NCI-H226 (cell line): ENCODE measurements around the gene MFSD12.
A peak's percentile ranks its signal among the peaks of the same experiment; 100 is the strongest.
"Not testable (repeated sequence)": the region's sequence is repeated elsewhere in the genome, so short reads cannot be mapped to it uniquely, and the experiment has no call there.

ENCODE experiments used
- DNase-seq: peaks from one replicate; pipeline ENCODE4 v3.0.0-alpha.2; 2015

The MFSD12 gene

GRCh38 chr19:3584036-3584802, 26.8 kb upstream of the MFSD12 start:
- not testable (repeated sequence) for DNase-seq

GRCh38 chr19:3581792-3582191, 24.4 kb upstream of the MFSD12 start:
- DNase-seq: not testable (repeated sequence)

GRCh38 chr19:3580156-3580934, 23.0 kb upstream of the MFSD12 start:
- peak; percentile 27 for DNase-seq

DNA sequence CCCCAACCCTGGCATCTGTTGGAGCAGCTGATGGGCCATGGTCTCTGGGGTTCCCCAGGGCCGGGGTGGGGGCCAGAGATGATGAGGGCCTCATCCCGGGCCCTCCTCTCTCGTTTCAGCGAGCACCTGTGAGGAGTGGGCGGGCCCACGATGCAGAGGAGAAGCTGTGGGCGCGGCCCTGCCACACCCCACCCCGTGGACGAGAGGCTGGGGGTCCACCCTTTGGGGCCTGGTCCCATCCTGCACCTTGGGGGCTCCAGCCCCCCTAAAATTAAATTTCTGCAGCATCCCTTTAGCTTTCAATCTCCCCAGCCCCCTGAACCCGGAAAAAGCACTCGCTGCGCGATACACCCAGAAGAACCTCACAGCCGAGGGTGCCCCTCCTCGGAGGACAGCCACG, 21.0 kb upstream of the MFSD12 start:
- no peak for DNase-seq

DNA sequence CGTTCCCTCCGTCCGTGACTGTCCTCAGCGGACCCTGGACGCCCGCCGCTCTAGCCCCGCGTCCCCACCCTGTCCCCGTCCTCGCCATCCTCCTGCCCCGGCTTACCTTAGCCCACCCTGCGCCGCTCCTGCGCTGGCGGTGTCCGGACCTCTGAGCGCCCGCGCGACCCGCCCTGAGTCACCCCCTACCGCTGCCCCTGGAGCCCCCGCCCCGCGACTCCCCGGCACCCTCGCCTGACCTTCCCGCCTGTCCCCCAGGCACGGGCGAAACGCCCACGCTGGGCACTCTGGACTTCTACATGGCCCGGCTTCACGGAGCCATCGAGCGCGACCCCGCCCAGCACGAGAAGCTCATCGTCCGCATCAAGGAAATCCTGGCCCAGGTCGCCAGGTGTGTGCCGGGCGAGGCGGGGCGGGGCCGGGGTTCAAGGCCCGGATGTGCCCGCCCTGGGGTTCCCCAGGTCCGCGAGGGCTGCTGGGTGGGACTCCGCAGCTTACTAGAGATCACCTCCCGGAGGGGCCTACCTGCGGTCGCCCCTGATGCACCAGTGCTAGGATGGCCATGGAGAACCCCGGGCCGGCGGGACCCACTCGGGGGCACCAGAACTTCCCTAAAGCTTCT, 20.4 kb upstream of the MFSD12 start:
- no peak for DNase-seq

GRCh38 chr19:3576696-3577443, 19.5 kb upstream of the MFSD12 start:
- no peak for DNase-seq

- DNase-seq: no peak
These were observed 18.7 kb upstream of the MFSD12 start for GRCh38 chr19:3575949-3576673.

- no peak for DNase-seq
These were observed 17.9 kb upstream of the MFSD12 start for GRCh38 chr19:3575260-3575741.

DNA sequence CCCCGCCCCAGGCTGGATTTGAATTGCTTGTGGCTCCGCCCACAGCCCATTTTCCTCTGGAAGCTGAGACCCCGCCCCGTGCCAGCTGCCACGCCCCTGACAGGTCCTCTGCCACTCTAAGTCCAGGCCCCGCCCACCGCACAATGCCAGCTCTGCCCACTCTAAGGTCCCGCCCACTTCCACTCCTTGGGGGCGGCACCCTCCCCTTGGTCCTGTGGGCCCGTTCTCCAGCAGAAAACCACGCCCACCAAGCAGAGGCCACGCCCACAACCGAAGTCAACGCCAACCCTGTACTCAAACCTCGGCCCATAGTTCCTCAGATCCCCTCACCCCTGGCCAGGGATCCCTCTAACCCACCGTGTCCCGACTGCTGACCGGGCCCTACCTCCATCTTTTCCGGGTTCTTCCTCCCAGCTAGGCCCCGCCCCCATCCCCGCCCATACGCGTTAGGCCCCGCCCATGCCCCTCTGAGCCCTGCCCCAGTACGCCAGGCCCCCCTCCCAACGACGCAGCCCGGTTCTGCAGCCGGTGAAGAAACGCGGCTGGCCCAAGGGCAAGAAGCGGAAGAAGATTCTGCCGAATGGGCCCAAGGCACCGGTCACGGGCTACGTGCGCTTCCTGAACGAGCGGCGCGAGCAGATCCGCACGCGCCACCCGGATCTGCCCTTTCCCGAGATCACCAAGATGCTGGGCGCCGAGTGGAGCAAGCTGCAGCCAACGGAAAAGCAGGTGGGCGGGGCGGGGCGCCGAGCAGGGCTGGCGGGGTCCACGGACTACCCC, 16.7 kb upstream of the MFSD12 start:
- DNase-seq: peak; percentile 83

DNA sequence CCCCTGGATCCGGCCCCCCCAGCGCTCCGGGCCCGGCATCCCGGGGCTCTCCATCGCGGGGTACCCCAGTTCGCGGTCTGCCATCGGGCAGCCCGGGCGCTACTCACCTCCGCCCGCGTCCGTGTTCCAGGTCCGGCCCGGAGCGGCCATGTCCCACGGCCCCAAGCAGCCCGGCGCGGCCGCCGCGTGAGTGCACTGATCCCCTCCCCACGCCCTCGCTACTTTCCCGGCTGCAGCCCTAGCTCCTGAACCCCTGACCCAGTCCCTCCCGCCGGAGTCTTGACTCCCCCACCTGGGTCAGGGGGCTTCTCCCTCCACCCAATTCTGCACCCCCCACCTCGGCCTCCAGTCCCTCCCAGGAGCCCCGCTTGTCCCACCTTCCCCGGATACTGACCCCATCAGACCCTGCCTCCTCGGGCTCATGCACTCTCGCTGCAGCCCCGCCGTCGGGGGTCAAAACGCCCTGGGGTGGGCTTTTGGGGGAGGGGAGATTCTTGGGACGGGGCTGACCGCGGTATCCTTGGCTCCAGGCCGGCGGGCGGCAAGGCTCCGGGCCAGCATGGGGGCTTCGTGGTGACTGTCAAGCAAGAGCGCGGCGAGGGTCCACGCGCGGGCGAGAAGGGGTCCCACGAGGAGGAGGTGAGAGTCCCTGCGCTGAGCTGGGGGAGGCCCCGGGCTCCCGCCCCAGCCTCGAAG, 15.9 kb upstream of the MFSD12 start:
- DNase-seq: no peak

- DNase-seq: no peak
These were observed 15.4 kb upstream of the MFSD12 start, which contains the start of gene HMG20B for GRCh38 chr19:3572855-3573161. Gene HMG20B (plus strand): TSS chr19:3572944. CDS start chr19:3573310, 366 bp downstream.

DNA sequence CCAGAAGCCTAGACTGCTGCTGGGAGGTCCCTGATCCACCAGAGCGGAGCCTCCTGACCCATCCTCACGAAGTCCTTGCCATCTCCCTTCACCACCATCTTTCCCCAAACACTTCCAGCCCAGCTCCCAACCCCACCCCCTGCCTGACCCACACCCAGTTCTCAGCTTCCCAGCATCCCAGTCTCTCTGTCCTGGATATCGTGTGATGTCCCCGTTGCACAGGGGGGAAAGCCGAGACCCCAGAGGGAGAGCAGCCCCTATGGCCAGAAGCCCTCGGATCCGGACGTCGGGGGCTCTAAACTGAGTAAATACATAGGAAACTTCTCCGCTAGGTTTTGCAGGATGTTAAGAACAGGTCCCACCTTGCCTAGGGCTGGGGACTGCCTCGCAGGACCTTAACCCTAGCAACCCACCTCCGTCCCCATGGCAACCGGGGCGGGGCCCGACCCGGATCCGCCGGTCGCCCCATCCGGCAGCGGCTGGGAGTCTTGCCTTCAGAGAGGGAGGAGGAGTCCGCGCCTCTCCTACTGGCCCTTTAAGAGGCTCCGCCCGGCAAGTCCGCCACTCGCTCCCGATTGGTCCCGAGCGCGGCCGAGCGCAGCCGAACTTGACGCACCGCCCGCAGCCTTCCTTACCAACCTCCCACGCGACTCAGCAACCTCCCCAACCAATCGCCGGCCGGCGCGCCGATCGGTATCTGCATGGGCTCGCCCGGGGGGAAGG, 14.9 kb upstream of the MFSD12 start:
- DNase-seq: peak; percentile 99

GRCh38 chr19:3570606-3571011, 13.2 kb upstream of the MFSD12 start:
- no peak for DNase-seq

- DNase-seq: not testable (repeated sequence)
These were observed 12.7 kb upstream of the MFSD12 start for GRCh38 chr19:3570042-3570441.

DNA sequence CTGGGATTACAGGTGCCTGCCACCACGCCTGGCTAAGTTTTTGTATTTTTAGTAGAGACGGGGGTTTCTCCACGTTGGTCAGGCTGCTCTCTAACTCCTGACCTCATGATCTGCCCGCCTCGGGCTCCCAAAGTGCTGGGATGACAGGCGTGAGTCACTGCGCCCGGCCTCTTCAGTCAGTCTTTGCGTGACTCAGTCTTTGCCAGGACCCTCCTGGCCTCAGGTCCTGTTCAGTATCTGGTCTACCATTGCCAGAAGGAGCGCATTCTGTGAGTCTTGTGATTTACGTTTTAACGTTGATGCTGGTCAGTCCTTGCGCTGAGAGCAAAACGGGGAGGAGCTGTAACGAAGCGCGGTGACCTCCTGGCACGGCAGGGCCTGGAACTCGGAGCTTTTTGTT, 7.8 kb upstream of the MFSD12 start:
- DNase-seq: no peak

DNA sequence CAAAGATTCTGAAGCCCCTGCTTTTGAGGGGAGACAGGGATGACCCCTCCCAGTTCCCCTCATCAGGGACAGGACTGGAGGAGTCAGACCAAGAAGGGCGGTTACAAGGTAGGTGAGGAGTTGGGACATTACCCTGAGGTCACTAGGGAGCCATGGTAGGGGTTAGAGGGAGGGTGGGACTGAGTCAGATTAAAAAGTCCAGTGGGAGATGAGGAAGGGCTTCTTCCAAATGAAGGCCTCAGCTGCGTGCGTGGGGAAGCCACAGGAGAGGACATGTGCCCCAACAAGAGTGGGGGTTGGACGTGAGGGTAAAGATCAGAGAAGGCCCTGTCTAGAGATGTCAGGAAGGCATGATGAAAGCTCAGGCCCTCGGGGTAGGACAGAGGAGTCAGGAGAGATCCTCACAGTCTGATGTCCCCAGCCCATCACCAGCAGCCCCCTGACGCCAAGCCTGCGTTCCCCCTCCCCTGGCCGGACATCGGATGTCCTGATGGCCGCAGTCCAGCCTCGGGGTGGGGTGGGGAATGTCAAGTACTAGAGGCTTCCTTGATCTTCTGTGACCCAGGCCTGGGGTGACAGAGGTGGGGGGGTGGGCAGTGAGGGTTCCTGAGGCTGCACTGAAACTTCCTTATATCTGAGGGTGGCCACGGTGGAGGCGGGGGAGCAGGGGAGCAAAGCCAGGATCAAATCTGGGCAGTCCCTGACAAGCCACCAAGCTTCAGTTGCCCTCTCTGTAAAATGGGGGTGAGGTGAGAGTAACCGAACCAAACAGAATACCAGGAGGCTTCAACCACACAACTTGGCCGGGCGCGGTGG, 6.5 kb upstream of the MFSD12 start:
- no peak for DNase-seq

DNA sequence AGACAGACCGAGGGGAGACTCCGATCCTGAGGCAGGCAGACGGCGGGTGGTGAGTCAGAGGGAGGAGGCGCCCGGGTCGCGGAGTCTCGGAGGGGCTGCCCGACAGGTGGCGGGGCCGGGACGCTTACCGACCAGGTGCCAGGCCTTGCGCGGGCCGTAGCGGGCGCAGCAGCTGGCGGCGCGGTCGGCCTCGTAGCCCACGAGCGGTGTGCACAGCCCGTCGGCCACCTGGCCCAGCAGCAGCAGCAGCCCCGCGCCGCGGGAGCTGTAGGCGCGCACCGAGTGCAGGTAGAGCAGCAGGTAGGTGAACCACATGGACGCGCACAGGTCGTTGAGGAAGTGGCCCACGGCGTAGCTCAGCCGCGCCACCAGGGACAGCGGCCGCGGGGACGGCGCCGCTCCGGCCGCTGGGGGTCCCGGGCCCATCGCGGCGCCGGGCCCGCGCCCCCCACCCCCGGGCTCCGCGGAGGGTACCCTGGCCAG, 367 bp downstream of the MFSD12 start:
- no peak for DNase-seq

- DNase-seq: no peak
These were observed 886 bp downstream of the MFSD12 start for GRCh38 chr19:3556423-3556977.
